ENCODE results near the gene PRELID1.
"Not testable (repeated sequence)": the region's sequence is repeated elsewhere in the genome, so short reads cannot be mapped to it uniquely, and the experiment has no call there.

The PRELID1 gene, protein sequence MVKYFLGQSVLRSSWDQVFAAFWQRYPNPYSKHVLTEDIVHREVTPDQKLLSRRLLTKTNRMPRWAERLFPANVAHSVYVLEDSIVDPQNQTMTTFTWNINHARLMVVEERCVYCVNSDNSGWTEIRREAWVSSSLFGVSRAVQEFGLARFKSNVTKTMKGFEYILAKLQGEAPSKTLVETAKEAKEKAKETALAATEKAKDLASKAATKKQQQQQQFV

DNA sequence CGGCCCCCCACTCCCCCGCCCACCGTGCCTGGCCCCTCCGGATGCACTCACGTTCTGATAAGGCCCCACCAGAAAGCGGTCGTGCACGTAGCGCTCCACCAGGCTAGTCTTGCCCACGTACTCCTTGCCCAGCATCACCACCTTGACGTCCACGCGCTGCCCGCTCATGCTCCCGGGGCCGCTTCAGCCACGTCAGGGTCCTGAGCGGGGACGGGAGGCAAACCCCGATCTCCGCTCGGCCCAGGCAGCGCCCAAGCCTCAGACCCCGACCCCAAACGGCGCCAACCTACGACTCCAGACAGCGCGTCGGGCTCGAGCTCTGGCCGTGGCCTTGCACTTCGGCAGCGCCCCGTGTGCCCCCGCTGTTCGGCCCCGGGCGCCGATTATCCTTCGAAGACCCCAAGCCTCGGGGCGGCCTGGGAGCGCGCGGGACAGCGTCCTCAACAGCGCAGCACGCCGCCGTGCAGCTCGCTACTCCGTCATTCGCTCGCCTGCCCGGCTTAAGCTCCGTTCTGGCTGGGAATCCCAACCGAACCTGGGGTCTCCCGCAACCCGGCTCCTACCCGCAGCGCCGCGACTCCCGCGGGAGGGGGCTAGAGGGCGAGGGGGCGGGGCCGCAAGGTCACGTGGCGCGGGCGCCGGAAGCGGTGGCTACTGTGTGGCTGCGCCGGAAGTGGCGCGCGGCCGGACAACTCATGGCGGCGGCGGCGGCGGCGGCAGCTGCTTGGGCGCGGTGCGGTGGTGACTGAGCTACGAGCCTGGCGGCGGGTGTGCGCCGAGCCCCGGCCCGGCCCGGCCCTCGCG lies at the start of gene PRELID1, which contains the start of gene RAB24:
Gene PRELID1 (plus strand): TSS at position 679 of the 804 bp plus-strand sequence. CDS start 187 bp downstream, outside the sequence.
Gene RAB24 (minus strand): TSS at position 599 of the 804 bp plus-strand sequence. CDS start 431 bp downstream, at position 168.
- no peaks in the 10 kb centered on the region for H3K27me3 Mint-ChIP-seq (ENCODE audit: low read depth)
- H3K4me1 Mint-ChIP-seq (ENCODE audit: low read depth): peaks cover 67% of the 10 kb centered on the region
- H3K9me3 Mint-ChIP-seq: no peaks in the 10 kb centered on the region
- H3K4me3 Mint-ChIP-seq: peak within 1 kb of the TSS; percentile 92
- H3K27ac Mint-ChIP-seq: peak within 1 kb of the TSS; percentile 87
- H3K36me3 Mint-ChIP-seq (ENCODE audit: low read depth): peaks cover 43% of the 10 kb centered on the region

DNA sequence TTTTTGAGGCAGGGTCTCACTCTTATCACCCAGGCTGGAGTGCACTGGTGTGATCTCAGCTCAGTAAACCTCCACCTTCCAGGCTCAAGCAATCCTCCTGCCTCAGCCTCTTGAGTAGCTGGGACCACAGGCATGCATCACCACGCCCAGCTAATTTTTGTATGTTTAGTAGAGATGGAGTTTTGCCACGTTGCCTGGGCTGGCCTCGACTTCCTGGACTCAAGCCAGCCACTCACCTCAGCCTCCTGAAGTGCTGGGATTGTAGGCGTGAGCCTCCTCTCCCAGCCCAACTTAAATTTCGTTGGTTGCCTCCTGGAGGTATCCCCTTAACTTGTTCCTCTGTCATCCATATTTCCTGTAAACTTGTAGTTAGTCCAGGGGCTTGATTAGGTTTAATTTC lies 47.3 kb upstream of the PRELID1 start:
- Mint-ChIP-seq H3K27ac (no peak overlapping the region), H3K9me3 (no peaks in the 10 kb centered on the region), H3K4me3 (no peak overlapping the region), H3K36me3 (ENCODE audit: low read depth) (peaks cover 47% of the 10 kb centered on the region), H3K4me1 (ENCODE audit: low read depth) (peaks cover 18% of the 10 kb centered on the region), H3K27me3 (ENCODE audit: low read depth) (no peaks in the 10 kb centered on the region)

DNA sequence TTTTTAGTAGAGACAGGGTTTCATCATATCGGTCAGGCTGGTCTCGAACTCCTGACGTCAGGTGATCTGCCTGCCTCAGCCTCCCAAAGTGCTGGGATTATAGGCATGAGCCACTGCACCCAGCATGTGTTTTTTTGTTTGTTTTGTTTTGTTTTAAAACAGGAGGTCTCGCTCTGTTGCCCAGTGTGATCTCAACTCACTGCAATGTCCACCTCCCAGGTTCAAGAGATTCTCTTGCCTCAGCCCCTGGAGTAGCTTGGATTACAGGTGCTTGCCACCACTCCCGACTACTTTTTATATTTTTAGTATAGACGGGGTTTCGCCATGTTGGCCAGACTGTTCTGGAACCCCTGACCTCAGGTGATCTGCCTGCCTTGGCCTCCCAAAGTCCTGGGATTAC lies 44.9 kb upstream of the PRELID1 start:
- not testable (repeated sequence) for H3K4me3 Mint-ChIP-seq; H3K9me3 Mint-ChIP-seq; H3K27ac Mint-ChIP-seq; H3K27me3 Mint-ChIP-seq (ENCODE audit: low read depth)
- peaks cover 48% of the 10 kb centered on the region for H3K36me3 Mint-ChIP-seq (ENCODE audit: low read depth)
- H3K4me1 Mint-ChIP-seq (ENCODE audit: low read depth): peaks cover 16% of the 10 kb centered on the region

DNA sequence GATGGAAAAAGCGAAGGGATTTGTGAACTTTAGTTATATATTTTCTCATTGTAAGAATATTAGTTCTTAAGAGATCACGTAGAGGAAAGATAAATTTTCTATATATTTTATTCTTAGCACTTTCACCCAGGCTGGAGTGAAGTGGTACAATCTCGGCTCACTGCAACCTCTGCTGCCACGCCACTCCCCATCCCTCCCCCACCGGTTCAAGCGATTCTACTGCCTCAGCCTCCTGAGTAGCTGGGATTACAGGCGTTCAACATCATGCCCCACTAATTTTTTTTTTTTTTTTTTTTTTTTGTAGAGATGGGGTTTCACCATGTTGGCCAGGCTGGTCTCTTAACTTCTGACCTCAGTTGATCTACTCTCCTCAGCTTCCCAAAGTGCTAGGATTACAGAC lies 42.6 kb upstream of the PRELID1 start:
- Mint-ChIP-seq H3K27ac (no peak overlapping the region), H3K27me3 (ENCODE audit: low read depth) (no peaks in the 10 kb centered on the region), H3K9me3 (no peaks in the 10 kb centered on the region), H3K4me1 (ENCODE audit: low read depth) (peaks cover 6% of the 10 kb centered on the region), H3K4me3 (no peak overlapping the region), H3K36me3 (ENCODE audit: low read depth) (peaks cover 39% of the 10 kb centered on the region)

DNA sequence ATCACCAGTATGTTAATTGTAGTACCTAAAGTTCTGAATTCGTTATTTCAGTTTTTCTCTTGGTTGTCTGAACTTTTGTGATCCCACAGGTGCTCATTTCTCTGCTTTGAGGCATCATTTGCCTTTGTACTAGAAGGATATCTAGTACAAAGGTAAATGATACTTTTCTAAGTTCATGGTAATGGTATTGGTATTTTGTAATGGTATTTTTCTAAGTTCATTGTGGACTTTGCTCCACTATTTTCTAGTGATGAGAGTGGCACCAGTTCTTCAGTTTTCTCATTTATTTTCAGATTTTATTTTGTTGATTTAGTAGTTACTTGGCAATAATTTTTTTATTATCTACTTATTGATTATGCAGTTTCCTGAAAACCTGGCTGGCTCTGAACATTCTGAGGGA lies 42.1 kb upstream of the PRELID1 start:
- Mint-ChIP-seq H3K9me3 (no peaks in the 10 kb centered on the region), H3K4me3 (no peak overlapping the region), H3K36me3 (ENCODE audit: low read depth) (peaks cover 41% of the 10 kb centered on the region), H3K4me1 (ENCODE audit: low read depth) (peaks cover 3% of the 10 kb centered on the region), H3K27ac (no peak overlapping the region), H3K27me3 (ENCODE audit: low read depth) (no peaks in the 10 kb centered on the region)

DNA sequence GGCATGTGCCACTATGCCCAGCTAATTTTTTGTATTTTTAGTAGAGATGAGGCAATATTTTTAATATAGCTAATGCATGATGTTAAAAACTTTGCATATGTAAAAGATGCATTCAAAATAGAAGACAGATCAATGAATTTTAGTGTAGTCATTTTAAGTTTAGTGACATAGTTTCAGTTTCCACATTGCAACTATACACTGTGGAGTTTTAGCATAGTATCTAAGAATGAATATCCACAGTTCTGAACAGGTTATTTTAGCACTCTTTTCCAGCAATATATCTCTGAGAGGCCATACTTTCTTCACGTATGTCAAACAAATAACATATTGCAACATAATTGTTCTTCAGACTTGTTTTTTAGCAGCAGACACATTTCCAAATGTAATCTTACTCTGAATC lies 39.4 kb upstream of the PRELID1 start:
- peaks cover 42% of the 10 kb centered on the region for H3K36me3 Mint-ChIP-seq (ENCODE audit: low read depth)
- no peaks in the 10 kb centered on the region for H3K9me3 Mint-ChIP-seq
- H3K4me3 Mint-ChIP-seq: no peak overlapping the region

DNA sequence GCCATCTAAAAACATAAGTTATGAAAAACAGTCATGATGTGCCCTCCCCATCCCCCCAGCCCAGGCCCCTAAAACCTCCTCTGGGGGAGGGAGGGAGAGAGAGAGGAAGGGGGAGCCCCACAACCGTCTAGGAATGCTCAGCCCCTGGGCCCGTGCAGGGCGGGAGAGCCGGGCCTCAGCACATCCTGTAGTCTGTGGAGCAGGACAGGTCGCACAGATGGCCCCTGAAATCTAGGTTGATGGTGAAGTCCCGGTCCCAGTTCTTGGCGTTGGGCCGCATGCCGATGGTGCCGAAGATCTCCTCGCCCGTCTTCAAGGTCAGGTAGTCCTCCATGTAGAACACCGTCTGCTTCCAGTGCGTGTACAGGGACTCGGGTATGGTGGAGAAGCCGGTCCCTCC lies 38.2 kb upstream of the PRELID1 start:
- Mint-ChIP-seq H3K4me3 (no peak overlapping the region), H3K27ac (no peak overlapping the region), H3K4me1 (ENCODE audit: low read depth) (no peaks in the 10 kb centered on the region), H3K9me3 (no peaks in the 10 kb centered on the region), H3K27me3 (ENCODE audit: low read depth) (no peaks in the 10 kb centered on the region), H3K36me3 (ENCODE audit: low read depth) (peaks cover 42% of the 10 kb centered on the region)

More for the DNA sequence above, 39.4 kb upstream of the PRELID1 start:
- peak overlapping the region; percentile 9 for H3K27ac Mint-ChIP-seq
- peaks cover under 1% of the 10 kb centered on the region for H3K4me1 Mint-ChIP-seq (ENCODE audit: low read depth)
- H3K27me3 Mint-ChIP-seq (ENCODE audit: low read depth): no peaks in the 10 kb centered on the region

DNA sequence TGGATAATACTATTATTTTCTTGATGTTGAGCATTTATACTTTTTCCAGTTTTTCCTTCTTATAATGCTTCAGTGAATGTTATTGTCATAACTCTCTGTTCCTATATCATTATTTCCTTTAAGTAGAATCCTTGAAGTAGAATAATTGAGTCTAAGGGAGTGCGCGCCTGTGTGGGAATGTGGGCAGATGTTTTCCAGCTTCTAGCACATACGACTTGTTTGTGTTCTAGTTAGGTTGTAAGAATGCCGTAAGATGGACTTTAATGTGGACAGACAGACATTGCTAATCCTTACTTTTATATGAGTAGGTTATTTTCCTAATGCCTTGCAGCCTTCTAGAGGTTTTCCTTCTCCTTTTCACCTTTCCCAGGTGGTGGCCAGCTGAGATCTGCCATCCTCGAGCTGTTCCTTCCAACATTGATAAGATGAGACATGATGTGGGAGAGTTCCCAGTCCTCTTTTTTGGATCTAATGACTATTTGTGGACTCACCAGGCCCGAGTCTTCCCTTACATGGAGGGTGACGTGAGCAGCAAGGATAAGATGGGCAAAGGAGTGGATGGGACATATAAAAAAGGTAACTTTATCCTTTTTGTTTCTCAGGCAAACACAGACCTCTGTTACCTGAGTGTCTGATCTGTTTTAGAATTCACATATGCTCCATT lies 34.2 kb upstream of the PRELID1 start:
- Mint-ChIP-seq H3K9me3 (no peaks in the 10 kb centered on the region), H3K27ac (no peak overlapping the region), H3K4me1 (ENCODE audit: low read depth) (no peaks in the 10 kb centered on the region), H3K4me3 (no peak overlapping the region), H3K36me3 (ENCODE audit: low read depth) (peaks cover 43% of the 10 kb centered on the region), H3K27me3 (ENCODE audit: low read depth) (no peaks in the 10 kb centered on the region)

DNA sequence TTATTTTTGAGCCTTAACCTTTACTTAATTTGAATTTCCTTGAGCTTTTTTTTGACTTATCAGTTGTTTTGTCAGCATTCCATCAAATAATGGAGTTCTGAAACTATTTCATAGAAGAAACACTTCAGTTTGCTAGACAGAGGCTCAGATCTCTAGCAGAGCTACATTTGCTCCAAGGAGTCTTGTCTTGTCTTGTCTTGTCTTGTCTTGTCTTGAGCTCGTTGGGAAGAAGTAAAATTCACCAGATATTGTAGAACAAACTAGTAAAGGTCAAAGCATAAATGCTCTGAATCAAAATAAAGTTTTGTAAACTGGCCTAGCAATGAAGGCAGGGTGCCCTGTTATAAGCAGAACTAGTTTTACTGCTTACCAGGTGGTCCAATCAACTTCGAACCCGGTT lies 33.6 kb upstream of the PRELID1 start:
- Mint-ChIP-seq H3K36me3 (ENCODE audit: low read depth) (peaks cover 44% of the 10 kb centered on the region), H3K4me1 (ENCODE audit: low read depth) (no peaks in the 10 kb centered on the region), H3K27ac (no peak overlapping the region), H3K27me3 (ENCODE audit: low read depth) (no peaks in the 10 kb centered on the region), H3K9me3 (no peaks in the 10 kb centered on the region), H3K4me3 (no peak overlapping the region)

DNA sequence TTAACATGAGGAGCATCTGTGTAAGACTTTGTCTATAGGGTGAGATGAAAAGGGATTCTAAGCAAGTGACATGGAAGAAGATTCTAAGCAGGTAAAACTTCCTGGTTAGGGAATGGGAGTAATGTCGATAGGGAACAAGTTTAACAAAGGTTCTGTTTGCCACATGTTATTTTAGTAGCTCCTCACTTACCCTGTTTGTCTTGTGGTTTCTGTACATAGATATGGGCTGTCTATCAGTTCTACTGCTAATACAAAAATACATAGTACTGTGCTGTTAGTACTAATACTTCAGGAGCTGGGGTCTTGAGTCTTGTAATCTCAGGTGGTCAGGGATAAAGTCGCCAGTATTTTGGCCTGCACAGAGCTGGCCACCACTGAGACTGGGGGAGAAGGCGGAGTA lies 32.9 kb upstream of the PRELID1 start:
- H3K4me1 Mint-ChIP-seq (ENCODE audit: low read depth): no peaks in the 10 kb centered on the region
- H3K27me3 Mint-ChIP-seq (ENCODE audit: low read depth): no peaks in the 10 kb centered on the region
- H3K9me3 Mint-ChIP-seq: no peaks in the 10 kb centered on the region
- H3K27ac Mint-ChIP-seq: no peak overlapping the region
- H3K4me3 Mint-ChIP-seq: no peak overlapping the region
- H3K36me3 Mint-ChIP-seq (ENCODE audit: low read depth): peaks cover 45% of the 10 kb centered on the region

DNA sequence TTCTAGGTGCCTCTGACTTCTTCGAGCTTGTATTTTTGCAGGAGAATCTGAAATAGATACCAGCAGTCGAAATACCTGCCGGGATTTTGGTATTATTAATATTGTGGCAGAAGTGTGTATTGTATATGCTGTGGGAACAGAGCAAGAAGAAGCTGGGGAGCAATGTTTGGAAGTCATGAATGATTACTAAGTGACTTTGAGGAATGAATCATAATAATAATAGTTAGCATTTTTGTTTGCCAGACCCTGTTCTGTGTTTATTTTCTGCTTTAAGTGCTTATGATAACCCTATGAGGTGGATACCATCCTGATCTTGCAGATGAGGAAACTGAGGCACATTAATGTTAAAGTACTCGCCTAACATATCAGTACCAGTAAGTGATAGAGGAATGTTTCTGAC lies 32.5 kb upstream of the PRELID1 start:
- H3K36me3 Mint-ChIP-seq (ENCODE audit: low read depth): peaks cover 44% of the 10 kb centered on the region
- H3K27ac Mint-ChIP-seq: no peak overlapping the region
- H3K9me3 Mint-ChIP-seq: no peaks in the 10 kb centered on the region
- no peaks in the 10 kb centered on the region for H3K27me3 Mint-ChIP-seq (ENCODE audit: low read depth)
- H3K4me1 Mint-ChIP-seq (ENCODE audit: low read depth): no peaks in the 10 kb centered on the region
- H3K4me3 Mint-ChIP-seq: no peak overlapping the region

DNA sequence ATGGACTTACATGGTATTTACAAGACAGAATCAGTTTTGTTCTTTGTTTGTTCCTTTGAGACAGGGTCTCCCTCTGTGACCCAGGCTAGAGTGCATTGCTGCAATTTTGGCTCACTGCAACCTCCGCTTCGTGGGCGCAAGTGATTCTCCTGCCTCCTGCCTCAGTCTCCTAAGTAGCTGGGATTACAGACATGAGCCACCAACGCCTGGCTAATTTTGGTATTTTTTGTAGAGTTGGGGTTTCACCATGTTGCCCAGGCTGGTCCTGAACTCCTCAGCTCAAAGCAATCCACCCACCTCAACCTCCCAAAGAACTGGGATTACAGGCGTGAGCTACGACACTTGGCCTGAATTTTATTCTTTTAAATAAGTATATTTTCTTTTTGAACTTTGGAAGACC lies 27.7 kb upstream of the PRELID1 start:
- Mint-ChIP-seq H3K4me3 (no peak overlapping the region), H3K4me1 (ENCODE audit: low read depth) (peaks cover 8% of the 10 kb centered on the region), H3K36me3 (ENCODE audit: low read depth) (peaks cover 41% of the 10 kb centered on the region), H3K9me3 (no peaks in the 10 kb centered on the region), H3K27me3 (ENCODE audit: low read depth) (no peaks in the 10 kb centered on the region), H3K27ac (no peak overlapping the region)

DNA sequence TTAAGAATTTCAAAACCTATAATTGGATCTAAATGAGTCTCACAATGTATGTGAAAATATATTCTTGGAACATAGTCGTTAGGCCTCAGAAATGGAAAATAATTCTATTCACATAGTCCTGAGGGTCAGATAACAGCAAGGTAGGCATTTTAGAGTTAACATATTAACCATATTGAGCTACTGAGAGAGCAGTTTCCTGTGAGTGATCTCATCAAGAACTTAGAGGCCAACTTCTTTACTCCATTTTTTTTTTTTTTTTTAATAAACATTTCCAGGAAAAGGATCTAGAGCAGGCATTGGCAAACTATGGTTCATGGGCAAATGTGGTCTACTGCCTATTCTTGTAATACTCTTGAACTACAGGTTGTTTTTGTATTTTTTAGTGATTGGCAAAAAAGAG lies 26.7 kb upstream of the PRELID1 start:
- H3K36me3 Mint-ChIP-seq (ENCODE audit: low read depth): peaks cover 39% of the 10 kb centered on the region
- H3K9me3 Mint-ChIP-seq: no peaks in the 10 kb centered on the region
- no peak overlapping the region for H3K4me3 Mint-ChIP-seq
- H3K4me1 Mint-ChIP-seq (ENCODE audit: low read depth): peaks cover 8% of the 10 kb centered on the region
- H3K27ac Mint-ChIP-seq: peak overlapping the region; percentile 42
- no peaks in the 10 kb centered on the region for H3K27me3 Mint-ChIP-seq (ENCODE audit: low read depth)

DNA sequence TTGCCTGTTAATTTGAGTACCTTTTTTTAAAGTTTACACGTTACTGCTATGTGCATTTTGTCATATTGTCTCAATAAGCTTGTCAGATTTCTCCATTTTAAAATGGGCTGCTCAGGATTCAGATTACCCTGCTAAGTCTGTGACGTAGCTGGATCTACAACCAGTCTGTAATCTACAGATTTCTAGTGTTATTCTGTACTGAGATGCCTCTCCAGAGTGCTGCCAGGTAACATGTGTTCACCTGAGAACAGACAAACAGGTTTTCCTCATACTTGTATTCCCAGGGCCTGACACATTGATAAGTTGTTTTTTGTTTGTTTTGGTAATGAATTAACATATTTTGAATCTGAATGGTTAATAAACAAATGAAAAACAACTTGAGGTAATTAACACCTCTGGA lies 15.4 kb upstream of the PRELID1 start:
- peaks cover 4% of the 10 kb centered on the region for H3K4me1 Mint-ChIP-seq (ENCODE audit: low read depth)
- H3K27me3 Mint-ChIP-seq (ENCODE audit: low read depth): no peaks in the 10 kb centered on the region
- no peak overlapping the region for H3K4me3 Mint-ChIP-seq
- peaks cover 33% of the 10 kb centered on the region for H3K36me3 Mint-ChIP-seq (ENCODE audit: low read depth)
- H3K27ac Mint-ChIP-seq: no peak overlapping the region
- no peaks in the 10 kb centered on the region for H3K9me3 Mint-ChIP-seq

Data from T-helper 1 cell treated with Interleukin-12 subunit alpha and Interleukin-12 subunit beta and Interleukin-4 antibody, amounts not matched to agents 30 μg/mL and 1 μg/mL, for 36 hours (primary cell).